GM13976 (cell line): ENCODE data around the gene ACTL7A.

Experiments used
- DNase-seq: peaks from one replicate; pipeline ENCODE4 v3.0.0; 2012; ENCODE audit warnings: low spot score
- in situ Hi-C: fragments of 300-500 bp; cut with MboI; formaldehyde crosslinking; loops from one replicate; pipeline ENCODE4 v1.12.0; 2022; ENCODE audit warnings: low sequenced_read_pairs, mixed read lengths, inconsistent platforms; ENCODE audit not compliant: unreplicated experiment
- TF ChIP-seq, protein P1 (sequence below): IDR thresholded peaks from 2 replicates; pipeline ENCODE4 v1.5.1; 2012; ENCODE audit warnings: borderline replicate concordance, mild to moderate bottlenecking; ENCODE audit not compliant: insufficient read depth; ENCODE audit errors: extremely low read depth, missing control alignments, control extremely low read depth

The ACTL7A gene

GRCh38 chr9:108860764-108861163 lies 1.3 kb upstream of the ACTL7A start:
- TF ChIP-seq, protein P1, sequence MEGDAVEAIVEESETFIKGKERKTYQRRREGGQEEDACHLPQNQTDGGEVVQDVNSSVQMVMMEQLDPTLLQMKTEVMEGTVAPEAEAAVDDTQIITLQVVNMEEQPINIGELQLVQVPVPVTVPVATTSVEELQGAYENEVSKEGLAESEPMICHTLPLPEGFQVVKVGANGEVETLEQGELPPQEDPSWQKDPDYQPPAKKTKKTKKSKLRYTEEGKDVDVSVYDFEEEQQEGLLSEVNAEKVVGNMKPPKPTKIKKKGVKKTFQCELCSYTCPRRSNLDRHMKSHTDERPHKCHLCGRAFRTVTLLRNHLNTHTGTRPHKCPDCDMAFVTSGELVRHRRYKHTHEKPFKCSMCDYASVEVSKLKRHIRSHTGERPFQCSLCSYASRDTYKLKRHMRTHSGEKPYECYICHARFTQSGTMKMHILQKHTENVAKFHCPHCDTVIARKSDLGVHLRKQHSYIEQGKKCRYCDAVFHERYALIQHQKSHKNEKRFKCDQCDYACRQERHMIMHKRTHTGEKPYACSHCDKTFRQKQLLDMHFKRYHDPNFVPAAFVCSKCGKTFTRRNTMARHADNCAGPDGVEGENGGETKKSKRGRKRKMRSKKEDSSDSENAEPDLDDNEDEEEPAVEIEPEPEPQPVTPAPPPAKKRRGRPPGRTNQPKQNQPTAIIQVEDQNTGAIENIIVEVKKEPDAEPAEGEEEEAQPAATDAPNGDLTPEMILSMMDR, result no peak
- DNase-seq, result no peak
- in situ Hi-C loops, result no loop called here

DNA sequence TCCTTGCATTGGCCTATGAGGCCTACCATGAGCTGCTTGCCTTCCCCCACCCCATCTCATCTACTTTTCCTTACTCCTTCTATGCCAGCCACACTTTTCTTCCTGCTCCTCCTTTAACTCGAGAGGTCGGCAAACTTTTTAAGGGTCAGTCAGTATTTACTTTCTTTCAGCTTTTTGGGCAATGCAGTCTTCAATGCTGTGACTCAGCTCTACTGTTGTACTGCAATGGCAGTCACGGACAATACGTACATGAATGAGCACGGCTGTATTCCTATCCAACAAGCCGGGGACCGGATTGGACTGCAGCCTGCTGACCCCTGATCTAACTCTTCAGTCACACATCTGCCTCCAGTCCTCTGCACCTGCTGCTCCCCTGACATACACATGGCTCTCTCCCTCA lies 602 bp upstream of the ACTL7A start:
- TF ChIP-seq, protein P1, result no peak
- in situ Hi-C loops, result no loop called here
- no peak for DNase-seq

- TF ChIP-seq, protein P1, result no peak
- in situ Hi-C loops, result no loop called here
- DNase-seq, result no peak
These were observed 1.8 kb downstream of the ACTL7A start for GRCh38 chr9:108863891-108864290.

DNA sequence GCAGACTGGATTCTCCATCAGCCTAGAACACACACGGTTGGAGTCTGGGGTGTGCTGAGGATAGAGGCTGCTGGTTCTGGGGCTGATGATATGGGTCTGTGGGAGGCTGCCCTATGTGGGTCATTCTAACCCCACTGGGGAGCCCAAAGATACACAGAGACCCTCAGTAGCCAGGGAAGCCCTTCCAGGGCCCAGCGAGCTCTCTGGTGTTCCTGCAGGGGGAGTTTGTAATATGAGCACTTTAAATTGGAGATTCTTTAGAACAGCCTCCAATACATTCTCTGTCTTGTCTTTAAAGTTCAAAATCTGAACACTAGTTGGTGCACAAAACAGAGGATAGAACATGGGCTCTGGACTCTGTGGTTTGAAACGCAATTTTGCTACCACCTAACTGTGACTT lies 2.4 kb downstream of the ACTL7A start:
- TF ChIP-seq, protein P1, result no peak
- no peak for DNase-seq
- in situ Hi-C loops, result no loop called here

DNA sequence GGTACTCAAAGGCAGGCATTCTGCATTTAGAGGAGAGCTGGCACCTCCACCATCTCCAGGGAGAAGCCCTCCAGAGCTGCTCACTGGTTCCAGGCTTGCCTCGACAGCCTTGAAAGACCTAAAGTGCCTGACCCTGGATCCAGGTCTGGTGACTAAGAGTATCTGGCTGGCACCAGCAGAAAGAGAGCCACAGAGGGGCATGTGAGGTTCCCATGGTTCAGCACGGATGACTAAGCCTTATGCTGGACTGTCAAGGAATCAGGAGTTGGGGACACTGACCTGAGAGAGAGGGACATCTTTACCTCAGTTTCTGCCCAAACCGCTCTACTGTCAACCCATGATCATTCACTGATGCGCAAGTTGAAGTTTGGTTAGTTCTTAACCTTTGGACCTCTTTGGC lies 3.0 kb downstream of the ACTL7A start:
- in situ Hi-C loops, result no loop called here
- no peak for DNase-seq
- TF ChIP-seq, protein P1, result no peak

DNA sequence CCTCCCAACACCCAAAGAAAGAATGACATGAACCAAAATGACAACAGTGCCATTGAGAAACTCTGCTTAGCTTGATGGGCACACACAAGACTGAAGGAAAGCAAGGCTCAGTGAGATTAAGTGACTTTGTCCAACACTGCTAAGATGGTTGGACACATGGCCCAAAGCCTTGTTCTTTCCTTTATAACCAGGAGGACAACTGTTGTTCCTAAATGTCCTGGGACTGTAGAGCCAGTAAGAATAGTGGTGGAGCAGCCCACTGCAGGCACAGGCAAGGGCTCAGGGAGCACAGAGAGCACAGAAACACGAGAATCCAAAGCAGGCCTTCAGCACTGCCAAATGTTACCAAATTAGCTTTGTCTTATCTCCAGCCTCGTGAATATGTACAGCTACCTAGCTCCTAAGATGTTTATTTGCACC lies 3.9 kb downstream of the ACTL7A start:
- DNase-seq, result no peak
- TF ChIP-seq, protein P1, result no peak
- in situ Hi-C loops, result no loop called here

GRCh38 chr9:108867116-108867515 lies 5.0 kb downstream of the ACTL7A start:
- DNase-seq, result no peak
- in situ Hi-C loops, result no loop called here
- TF ChIP-seq, protein P1, result no peak
